Stimulated activated naive B cell treated with anti-CD40 and anti-IgM and Interleukin-4, amounts not matched to agents 10 μg/mL and 1 μg/mL and 100 μg/mL, for 72 hours (primary cell): Measurements from ENCODE around the gene MMP20.

Experiments used
- ATAC-seq, 2 donors: fragments of 150-1000 bp; cut with Tn5 transposase; replicated peaks; 2 replicates each; pipeline ENCODE4 v1.10.0; 2021; ENCODE audit warnings: moderate library complexity in 1 of 2
- DNase-seq: peaks from one replicate; pipeline ENCODE4 v3.0.0; 2021
- H3K27ac Mint-ChIP-seq: one replicate; pipeline ENCODE4 v1.8.0; 2022; ENCODE audit warnings: mild to moderate bottlenecking, mixed read lengths
- H3K27me3 Mint-ChIP-seq, 2 donors: one replicate each; pipeline ENCODE4 v1.8.0; 2022; ENCODE audit warnings: mixed read lengths in 2 of 2
- H3K36me3 Mint-ChIP-seq, 2 donors: one replicate each; pipeline ENCODE4 v1.8.0; 2022; ENCODE audit warnings: mixed read lengths in 2 of 2, mild to moderate bottlenecking in 1 of 2
- H3K4me1 Mint-ChIP-seq, 2 donors: one replicate each; pipeline ENCODE4 v1.8.0; 2022; ENCODE audit warnings: mixed read lengths in 2 of 2, mild to moderate bottlenecking in 1 of 2
- H3K4me3 Mint-ChIP-seq, 2 donors: one replicate each; pipeline ENCODE4 v1.8.0; 2022; ENCODE audit warnings: mild to moderate bottlenecking in 2 of 2, mixed read lengths in 2 of 2, moderate library complexity in 1 of 2
- H3K9me3 Mint-ChIP-seq, 2 donors: one replicate each; pipeline ENCODE4 v1.8.0; 2022; ENCODE audit warnings: mixed read lengths in 2 of 2, mild to moderate bottlenecking in 1 of 2

MMP20 gene

GRCh38 chr11:102615077-102615893 is 9.8 kb downstream of the MMP20 start:
- no peak for ATAC-seq

GRCh38 chr11:102614485-102614884 is 10.6 kb downstream of the MMP20 start:
- ATAC-seq, result no peak
- H3K27ac Mint-ChIP-seq, result no peak overlapping the region
- no peak for DNase-seq
- H3K9me3 Mint-ChIP-seq, result no peaks in the 10 kb centered on the region
- H3K4me1 Mint-ChIP-seq, result peaks cover 32 to 38% of the 10 kb centered on the region in 2 donors
- H3K27me3 Mint-ChIP-seq, result no peaks in the 10 kb centered on the region
- no peaks in the 10 kb centered on the region for H3K36me3 Mint-ChIP-seq
- no peak overlapping the region for H3K4me3 Mint-ChIP-seq

More at GRCh38 chr11:102615077-102615893, 9.8 kb downstream of the MMP20 start:
- H3K9me3 Mint-ChIP-seq, result no peaks in the 10 kb centered on the region
- no peak overlapping the region for H3K27ac Mint-ChIP-seq
- no peaks in the 10 kb centered on the region for H3K36me3 Mint-ChIP-seq
- peaks cover 30 to 31% of the 10 kb centered on the region in 2 donors for H3K4me1 Mint-ChIP-seq
- no peak overlapping the region for H3K4me3 Mint-ChIP-seq
- no peak for DNase-seq
- no peaks in the 10 kb centered on the region for H3K27me3 Mint-ChIP-seq

GRCh38 chr11:102614031-102614430 is 11.1 kb downstream of the MMP20 start:
- DNase-seq (no peak), ATAC-seq (no peak)
- Mint-ChIP-seq H3K4me1 (peaks cover 33 to 41% of the 10 kb centered on the region in 2 donors), H3K36me3 (no peaks in the 10 kb centered on the region), H3K9me3 (no peaks in the 10 kb centered on the region), H3K4me3 (no peak overlapping the region), H3K27me3 (no peaks in the 10 kb centered on the region), H3K27ac (peak overlapping the region; percentile 11)

- peaks cover 39 to 46% of the 10 kb centered on the region in 2 donors for H3K4me1 Mint-ChIP-seq
- H3K4me3 Mint-ChIP-seq, result no peak overlapping the region
- ATAC-seq (no peak), DNase-seq (no peak)
- H3K27me3 Mint-ChIP-seq, result no peaks in the 10 kb centered on the region
- no peaks in the 10 kb centered on the region for H3K9me3 Mint-ChIP-seq
- no peaks in the 10 kb centered on the region for H3K36me3 Mint-ChIP-seq
- H3K27ac Mint-ChIP-seq, result peak overlapping the region; percentile 92
Observed at GRCh38 chr11:102613450-102613849, 11.7 kb downstream of the MMP20 start.

DNA sequence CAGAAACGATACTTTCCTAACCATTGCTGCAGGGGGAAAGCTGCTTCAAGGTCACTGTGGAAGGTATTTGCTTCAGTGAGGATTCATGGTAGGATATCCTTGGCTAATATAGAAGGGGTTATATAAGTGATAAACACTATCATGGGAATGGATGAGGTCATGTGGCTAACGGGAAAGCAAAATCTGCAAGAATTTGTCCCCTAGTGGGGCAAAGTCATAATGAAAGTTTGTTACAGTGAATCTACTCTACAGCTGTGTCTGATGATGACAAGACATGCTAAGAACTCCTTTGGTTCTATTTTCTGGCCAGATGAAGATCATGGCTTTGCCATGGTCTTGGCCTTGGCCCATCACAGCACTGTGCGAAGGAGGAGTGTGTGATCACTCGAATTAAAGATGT is 13.8 kb downstream of the MMP20 start:
- H3K36me3 Mint-ChIP-seq, result no peaks in the 10 kb centered on the region
- peak; percentile 38 to 57 for ATAC-seq
- peaks cover 47 to 49% of the 10 kb centered on the region in 2 donors for H3K4me1 Mint-ChIP-seq
- H3K9me3 Mint-ChIP-seq, result no peaks in the 10 kb centered on the region
- H3K27ac Mint-ChIP-seq, result peak overlapping the region; percentile 77
- no peak for DNase-seq
- no peaks in the 10 kb centered on the region for H3K27me3 Mint-ChIP-seq
- H3K4me3 Mint-ChIP-seq, result peak overlapping the region in 1 of 2 donors; percentile 34

DNA sequence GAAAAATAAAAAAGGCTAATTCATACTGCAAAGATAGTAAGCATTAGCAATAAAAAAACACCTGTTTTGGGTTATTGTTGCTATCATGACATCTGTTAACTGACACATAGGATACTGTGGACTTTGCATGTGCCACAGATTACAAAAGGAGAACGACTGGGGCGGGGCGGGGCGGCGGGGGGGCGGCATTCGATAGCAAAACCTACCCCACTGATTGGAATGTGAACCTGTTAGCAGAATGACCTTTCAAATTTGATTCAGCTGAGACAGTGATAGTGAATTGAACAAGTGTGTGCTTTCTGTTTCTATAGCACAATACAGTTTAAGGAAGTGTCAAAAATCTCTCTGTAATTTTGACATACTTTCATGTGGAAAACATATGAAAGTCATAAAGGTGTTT is 14.9 kb downstream of the MMP20 start:
- Mint-ChIP-seq H3K27me3 (no peaks in the 10 kb centered on the region), H3K4me1 (peaks cover 47 to 49% of the 10 kb centered on the region in 2 donors), H3K4me3 (no peak overlapping the region), H3K9me3 (peaks cover 0 to 2% of the 10 kb centered on the region in 2 donors), H3K27ac (peak overlapping the region; percentile 25), H3K36me3 (no peaks in the 10 kb centered on the region)
- DNase-seq (no peak), ATAC-seq (peak; percentile 44 to 52)

GRCh38 chr11:102608699-102609098 is 16.4 kb downstream of the MMP20 start:
- Mint-ChIP-seq H3K27me3 (no peaks in the 10 kb centered on the region), H3K27ac (no peak overlapping the region), H3K36me3 (no peaks in the 10 kb centered on the region), H3K4me1 (peaks cover 39 to 46% of the 10 kb centered on the region in 2 donors), H3K9me3 (peaks cover 0 to 2% of the 10 kb centered on the region in 2 donors), H3K4me3 (no peak overlapping the region)
- DNase-seq (no peak), ATAC-seq (no peak)

DNA sequence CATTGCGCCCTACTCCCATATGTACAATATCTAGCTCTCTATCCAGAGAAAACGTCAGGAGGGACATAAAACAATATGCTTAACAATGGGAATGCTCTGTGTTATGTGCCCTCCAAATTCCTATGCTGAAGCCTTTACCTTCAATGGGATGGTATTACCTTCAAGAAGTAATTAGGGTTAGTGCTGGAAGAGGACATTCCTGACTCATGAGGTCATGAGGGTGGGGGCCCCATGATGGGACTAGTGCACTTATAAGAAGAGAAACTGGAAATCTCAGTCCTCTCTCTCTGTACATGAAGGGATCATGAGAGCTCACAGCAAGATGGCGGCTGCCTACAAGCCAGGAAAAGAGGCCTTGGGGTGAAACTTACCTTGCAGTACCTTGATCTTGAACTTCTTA is 20.3 kb downstream of the MMP20 start:
- DNase-seq (no peak), ATAC-seq (no peak)
- no peaks in the 10 kb centered on the region for H3K36me3 Mint-ChIP-seq
- H3K27ac Mint-ChIP-seq, result no peak overlapping the region
- H3K4me3 Mint-ChIP-seq, result no peak overlapping the region
- H3K27me3 Mint-ChIP-seq, result no peaks in the 10 kb centered on the region
- peaks cover 36 to 41% of the 10 kb centered on the region in 2 donors for H3K4me1 Mint-ChIP-seq
- peaks cover 0 to 2% of the 10 kb centered on the region in 2 donors for H3K9me3 Mint-ChIP-seq

DNA sequence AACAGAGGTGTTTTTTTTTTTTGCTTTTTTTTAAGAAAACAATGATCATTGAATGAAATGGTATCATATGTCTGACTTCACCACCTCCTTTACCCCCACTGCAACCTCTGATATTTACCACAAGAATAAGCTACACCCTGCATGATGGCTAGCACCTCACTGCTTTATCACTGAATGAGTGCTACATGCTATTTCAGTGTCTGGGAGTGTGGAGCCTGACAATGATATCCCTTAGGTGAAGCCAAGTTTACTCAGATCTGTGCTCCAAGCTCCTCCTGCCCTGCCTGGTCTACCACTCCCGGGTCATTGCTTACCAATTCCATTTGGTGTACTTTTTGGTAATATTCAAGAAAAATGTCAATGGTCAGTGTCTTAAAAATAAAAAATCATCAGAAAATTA is 21.1 kb downstream of the MMP20 start:
- H3K4me3 Mint-ChIP-seq, result no peak overlapping the region
- DNase-seq (no peak), ATAC-seq (no peak)
- H3K4me1 Mint-ChIP-seq, result peaks cover 39 to 44% of the 10 kb centered on the region in 2 donors
- H3K27ac Mint-ChIP-seq, result no peak overlapping the region
- no peaks in the 10 kb centered on the region for H3K27me3 Mint-ChIP-seq
- H3K36me3 Mint-ChIP-seq, result no peaks in the 10 kb centered on the region
- H3K9me3 Mint-ChIP-seq, result peaks cover 0 to 2% of the 10 kb centered on the region in 2 donors

GRCh38 chr11:102603576-102603975 is 21.6 kb downstream of the MMP20 start:
- Mint-ChIP-seq H3K4me3 (no peak overlapping the region), H3K27ac (no peak overlapping the region), H3K4me1 (peaks cover 39 to 44% of the 10 kb centered on the region in 2 donors), H3K9me3 (peaks cover 0 to 2% of the 10 kb centered on the region in 2 donors), H3K27me3 (no peaks in the 10 kb centered on the region), H3K36me3 (no peaks in the 10 kb centered on the region)
- DNase-seq, result no peak
- ATAC-seq, result no peak

DNA sequence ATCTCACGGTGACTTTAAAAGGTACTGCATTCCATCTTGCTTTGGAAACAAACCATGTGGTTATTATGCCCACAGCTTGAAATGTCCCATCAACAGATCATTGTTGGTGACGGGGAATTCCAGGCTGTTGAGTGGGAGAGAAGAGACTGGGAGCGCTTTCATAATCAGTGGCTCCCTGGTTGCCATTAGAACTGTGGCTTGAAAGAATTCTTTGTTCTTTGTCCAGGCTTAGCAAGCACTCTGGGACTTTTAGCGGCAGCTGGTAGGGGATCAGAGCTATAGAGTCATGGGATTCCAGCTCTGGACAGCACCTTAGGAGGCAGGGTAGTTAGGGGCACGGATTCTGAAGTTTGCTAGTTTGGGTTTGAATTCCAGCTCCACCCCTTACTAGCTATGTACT is 22.0 kb downstream of the MMP20 start:
- Mint-ChIP-seq H3K4me1 (peaks cover 39 to 45% of the 10 kb centered on the region in 2 donors), H3K27me3 (no peaks in the 10 kb centered on the region), H3K9me3 (peaks cover 0 to 2% of the 10 kb centered on the region in 2 donors), H3K4me3 (no peak overlapping the region), H3K36me3 (no peaks in the 10 kb centered on the region), H3K27ac (no peak overlapping the region)
- DNase-seq (no peak), ATAC-seq (no peak)

- no peak overlapping the region for H3K4me3 Mint-ChIP-seq
- ATAC-seq, result no peak
- H3K36me3 Mint-ChIP-seq, result no peaks in the 10 kb centered on the region
- peak overlapping the region; percentile 72 for H3K27ac Mint-ChIP-seq
- no peaks in the 10 kb centered on the region for H3K9me3 Mint-ChIP-seq
- H3K4me1 Mint-ChIP-seq, result peaks cover 38 to 56% of the 10 kb centered on the region in 2 donors
- no peak for DNase-seq
- H3K27me3 Mint-ChIP-seq, result no peaks in the 10 kb centered on the region
Observed at GRCh38 chr11:102600666-102601065, 24.5 kb downstream of the MMP20 start.

GRCh38 chr11:102599642-102600261 is 25.4 kb downstream of the MMP20 start:
- peak overlapping the region; percentile 95 for H3K27ac Mint-ChIP-seq
- H3K36me3 Mint-ChIP-seq, result peaks cover 0 to 2% of the 10 kb centered on the region in 2 donors
- peak; percentile 95 to 96 for ATAC-seq
- H3K4me1 Mint-ChIP-seq, result peaks cover 38 to 62% of the 10 kb centered on the region in 2 donors
- DNase-seq, result no peak
- H3K4me3 Mint-ChIP-seq, result peak overlapping the region in 1 of 2 donors; percentile 43
- no peaks in the 10 kb centered on the region for H3K27me3 Mint-ChIP-seq
- no peaks in the 10 kb centered on the region for H3K9me3 Mint-ChIP-seq

GRCh38 chr11:102598272-102598671 is 26.9 kb downstream of the MMP20 start:
- H3K36me3 Mint-ChIP-seq, result peaks cover 0 to 2% of the 10 kb centered on the region in 2 donors
- ATAC-seq, result no peak
- H3K4me1 Mint-ChIP-seq, result peaks cover 35 to 57% of the 10 kb centered on the region in 2 donors
- H3K27me3 Mint-ChIP-seq, result no peaks in the 10 kb centered on the region
- H3K27ac Mint-ChIP-seq, result peak overlapping the region; percentile 42
- DNase-seq, result no peak
- H3K4me3 Mint-ChIP-seq, result no peak overlapping the region
- no peaks in the 10 kb centered on the region for H3K9me3 Mint-ChIP-seq

DNA sequence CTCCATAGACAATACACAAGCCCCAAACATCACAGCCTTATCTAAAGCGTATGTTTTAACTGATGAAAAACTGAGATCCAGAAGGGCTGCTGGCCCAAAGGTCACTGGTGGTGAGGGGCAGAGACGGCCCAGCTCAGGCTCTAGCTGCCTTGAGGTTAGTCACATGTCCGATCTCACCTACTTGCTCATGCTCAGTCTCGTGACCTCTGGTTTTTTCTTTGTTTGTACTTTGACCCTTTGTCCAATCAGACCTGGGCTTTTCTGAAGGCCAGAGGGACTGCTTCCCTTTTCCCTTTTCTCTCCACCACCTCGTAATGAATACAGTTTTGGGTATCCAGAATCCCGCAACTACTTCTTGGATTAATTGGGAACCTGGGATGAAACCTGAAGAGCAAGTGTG is 28.6 kb downstream of the MMP20 start:
- peaks cover 39 to 64% of the 10 kb centered on the region in 2 donors for H3K4me1 Mint-ChIP-seq
- H3K27me3 Mint-ChIP-seq, result no peaks in the 10 kb centered on the region
- no peak overlapping the region for H3K4me3 Mint-ChIP-seq
- ATAC-seq (no peak), DNase-seq (no peak)
- peak overlapping the region; percentile 87 for H3K27ac Mint-ChIP-seq
- no peaks in the 10 kb centered on the region for H3K9me3 Mint-ChIP-seq
- peaks cover 0 to 2% of the 10 kb centered on the region in 2 donors for H3K36me3 Mint-ChIP-seq
